ENCODE measurements around the gene PRR22. TPM values are rescaled to one million over a fixed set of nuclear protein-coding genes. Genes with fewer than 3 reads are reported as not detected.

PRR22 gene
- total and polyA plus RNA-seq, 9 of the 15 experiments (the other 6 are each of a cell fraction or from before 2014, with no cell fraction given), result 0.03 to 12.0 (median 2.0) TPM; not detected in 1

- TF ChIP-seq CEBPZ (IDR thresholded peaks at IDR 0.05; ENCODE audit: borderline replicate concordance, low read depth, low read length) (no peak), ZNF347 (CRISPR knock-in tag; IDR thresholded peaks at IDR 0.05; ENCODE audit: low read depth) (no peak), FOXK2 (conservative IDR thresholded peaks at IDR 0.05 in 1 of 2, IDR thresholded peaks at IDR 0.05 in 1 of 2; ENCODE audit: low read depth in 2 of 2) (no peak), CBFA2T3 (IDR thresholded peaks at IDR 0.05) (peak; percentile 20; the same call in 1 of the 2 replicates), MXI1 (IDR thresholded peaks at IDR 0.05; ENCODE audit: low read depth, low read length) (0 out of 2 replicates have a peak, but pooled peaks have one; percentile 44), FOXJ3 (CRISPR knock-in tag; IDR thresholded peaks at IDR 0.05) (no peak), CBFB (CRISPR knock-in tag; IDR thresholded peaks at IDR 0.05) (peak; percentile 91; the same call in 1 of the 2 replicates), ARID2 (IDR thresholded peaks at IDR 0.05) (peak; percentile 75), SAFB (IDR thresholded peaks at IDR 0.05; ENCODE audit: borderline replicate concordance, low read depth, low read length) (peak; percentile 50; the same call in 1 of the 2 replicates), MAX (CRISPR knock-in tag; IDR thresholded peaks at IDR 0.05) (peak; percentile 100), ZNF639 (CRISPR knock-in tag; conservative IDR thresholded peaks at IDR 0.05 in 1 of 2, IDR thresholded peaks at IDR 0.05 in 1 of 2) (peak in 1 of 2 experiments; percentile 44; a peak in 1 of 4 replicates), POLR2G (IDR thresholded peaks at IDR 0.05; ENCODE audit: low read depth, low read length) (peak; percentile 61), ZHX1 (conservative IDR thresholded peaks at IDR 0.05; ENCODE audit: low read length) (0 out of 2 replicates have a peak, but pooled peaks have one; percentile 55), E2F8 (IDR thresholded peaks at IDR 0.05; ENCODE audit: low read depth, partially characterized antibody) (peak; percentile 89), TRIM24 (IDR thresholded peaks at IDR 0.05) (peak in 1 of 2 experiments; percentile 37; a peak in 2 of 4 replicates)
These were observed 19.4 kb upstream of the PRR22 start (continued) for GRCh38 chr19:5803752-5804515.

Measured in K562 (cell line).